KBM-7 (cell line): ENCODE results near the gene WDFY2.
"Not testable (repeated sequence)": the region's sequence is repeated elsewhere in the genome, so short reads cannot be mapped to it uniquely, and the experiment has no call there.

ENCODE experiments used
- DNase-seq: peaks from one replicate; pipeline ENCODE4 v3.0.0-alpha.2; 2015
- in situ Hi-C: fragments of 300-500 bp; cut with MboI; formaldehyde crosslinking; loops from 2 replicates; pipeline ENCODE4 v1.14.3; 2020; ENCODE audit warnings: low sequenced_read_pairs, low pct_unique_long_range_greater_than_20kb, mixed read lengths

The WDFY2 gene

DNA sequence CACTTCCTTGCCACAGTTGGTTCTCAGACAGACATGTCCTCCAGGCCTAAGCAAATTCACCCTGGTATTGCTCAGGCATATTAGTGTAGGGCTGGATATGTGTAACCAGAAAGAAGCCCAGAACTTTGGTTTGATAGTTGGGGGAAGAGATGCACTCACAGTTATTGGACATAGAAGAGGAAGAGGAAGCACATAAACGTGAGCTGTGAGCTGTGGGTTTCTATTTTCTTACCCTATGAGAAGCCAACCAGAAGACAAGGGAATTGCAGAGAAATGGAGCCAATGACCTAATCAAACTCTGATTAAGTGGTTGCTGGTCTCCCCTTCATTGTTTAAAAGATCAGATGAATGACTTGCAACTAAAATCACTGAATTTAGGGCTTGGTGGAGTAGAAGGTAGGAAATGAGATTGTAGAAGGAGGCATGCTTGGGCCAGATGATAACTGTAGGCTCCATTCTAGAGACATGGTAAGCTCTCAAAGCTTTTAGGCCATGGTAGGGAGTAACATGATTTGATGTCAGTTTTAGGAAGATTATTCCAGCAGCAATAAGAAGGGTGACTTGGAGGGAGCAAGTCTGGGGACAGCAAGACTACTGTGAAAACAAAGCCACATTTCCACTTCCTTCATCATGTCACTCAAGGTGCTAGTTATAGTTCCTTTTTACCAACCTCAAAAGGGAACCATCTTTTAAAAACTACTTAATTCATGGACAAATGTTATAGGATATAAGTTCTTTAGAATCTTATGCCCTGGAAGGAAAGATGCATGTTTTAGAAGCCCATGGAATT lies 24.1 kb upstream of the WDFY2 start:
- DNase-seq, result peak; percentile 85

GRCh38 chr13:51562011-51562671 lies 22.1 kb upstream of the WDFY2 start:
- peak; percentile 43 for DNase-seq
- in situ Hi-C loops, result no loop called here

More for the DNA sequence above, 24.1 kb upstream of the WDFY2 start:
- in situ Hi-C loops, result no loop called here

GRCh38 chr13:51564252-51564651 lies 20.0 kb upstream of the WDFY2 start:
- DNase-seq, result no peak
- in situ Hi-C loops, result no loop called here

DNA sequence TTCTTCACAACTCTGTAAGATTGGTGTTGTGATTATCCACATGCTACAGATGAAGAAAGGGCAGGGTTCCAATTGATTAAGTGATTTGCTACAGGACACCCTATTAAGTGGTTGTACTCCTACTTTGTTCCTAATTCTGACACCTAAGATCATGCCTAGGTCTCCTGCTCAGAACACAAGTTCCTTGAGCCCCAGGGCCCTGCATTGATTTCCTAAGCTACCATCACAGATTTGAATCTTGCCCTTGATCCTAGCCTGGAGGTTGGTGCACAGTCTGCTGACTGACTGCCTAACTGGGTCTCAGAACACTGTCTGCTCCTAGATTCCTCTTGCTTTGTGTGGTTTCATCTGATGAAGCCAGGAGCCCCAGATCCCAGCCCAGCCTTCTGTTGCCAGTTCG lies 19.6 kb upstream of the WDFY2 start:
- DNase-seq, result no peak
- in situ Hi-C loops, result no loop called here

GRCh38 chr13:51569001-51569400 lies 15.3 kb upstream of the WDFY2 start:
- DNase-seq, in situ Hi-C loops: not testable (repeated sequence)

GRCh38 chr13:51576754-51577153 lies 7.5 kb upstream of the WDFY2 start:
- in situ Hi-C loops, result no loop called here

DNA sequence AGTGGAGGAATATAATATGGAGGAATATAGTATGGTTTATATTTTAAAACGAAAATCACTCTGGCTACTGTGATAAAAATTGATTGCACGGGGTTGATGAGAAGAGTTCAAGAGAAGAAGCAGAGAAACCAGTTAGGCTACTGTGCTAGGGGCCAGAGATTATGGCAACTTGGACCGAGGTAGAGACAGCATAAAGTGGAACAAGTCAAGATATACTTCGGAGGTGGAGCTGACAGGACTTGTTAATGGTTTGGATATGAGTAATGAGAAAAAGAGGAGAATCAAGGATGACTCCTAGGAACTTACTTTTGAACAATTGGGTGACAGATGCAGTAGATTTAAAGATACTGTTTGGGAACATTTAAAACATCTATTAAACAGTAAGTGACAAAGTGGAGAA lies 6.6 kb upstream of the WDFY2 start:
- in situ Hi-C loops, result no loop called here
- DNase-seq, result no peak

More at GRCh38 chr13:51576754-51577153, 7.5 kb upstream of the WDFY2 start:
- no peak for DNase-seq

DNA sequence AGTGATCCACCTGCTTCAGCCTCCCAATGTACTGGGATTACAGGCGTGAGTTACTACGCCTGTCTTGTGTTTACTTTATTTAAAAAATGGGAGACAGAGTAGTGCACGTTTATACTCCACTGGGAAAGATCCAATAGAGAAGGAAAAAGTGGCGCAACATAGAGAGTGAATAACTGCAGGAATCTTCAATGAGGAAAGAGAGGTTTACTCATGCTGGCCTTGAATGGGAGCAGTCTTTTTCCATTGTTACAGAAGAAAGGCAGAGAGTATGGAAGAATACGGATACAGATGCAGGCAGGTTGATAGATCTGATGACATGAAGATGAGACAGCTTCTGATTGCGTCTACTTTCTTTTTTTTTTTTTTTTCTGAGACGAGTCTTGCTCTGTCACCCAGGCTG lies 4.6 kb upstream of the WDFY2 start:
- no peak for DNase-seq
- in situ Hi-C loops, result no loop called here

- in situ Hi-C loops, result no loop called here
These were observed 3.0 kb upstream of the WDFY2 start for GRCh38 chr13:51581148-51581820.

GRCh38 chr13:51583469-51583874 lies 790 bp upstream of the WDFY2 start:
- DNase-seq, result no peak
- in situ Hi-C loops, result no loop called here

More at GRCh38 chr13:51581148-51581820, 3.0 kb upstream of the WDFY2 start:
- no peak for DNase-seq

GRCh38 chr13:51584731-51585672 lies 740 bp downstream of the WDFY2 start:
- DNase-seq, result peak; percentile 51
- in situ Hi-C loops, result no loop called here

GRCh38 chr13:51585696-51586095 lies 1.4 kb downstream of the WDFY2 start:
- DNase-seq, result peak; percentile 15
- in situ Hi-C loops, result no loop called here

GRCh38 chr13:51587372-51587771 lies 3.1 kb downstream of the WDFY2 start:
- no peak for DNase-seq
- in situ Hi-C loops, result no loop called here

- DNase-seq, result no peak
- in situ Hi-C loops, result no loop called here
These were observed 4.2 kb downstream of the WDFY2 start for GRCh38 chr13:51588406-51588949.

- no peak for DNase-seq
- in situ Hi-C loops, result no loop called here
These were observed 5.5 kb downstream of the WDFY2 start for GRCh38 chr13:51589793-51590192.

- in situ Hi-C loops, result no loop called here
- no peak for DNase-seq
These were observed 6.1 kb downstream of the WDFY2 start for GRCh38 chr13:51590231-51590970.

- in situ Hi-C loops, result no loop called here
These were observed 6.8 kb downstream of the WDFY2 start for GRCh38 chr13:51590971-51591627.

DNA sequence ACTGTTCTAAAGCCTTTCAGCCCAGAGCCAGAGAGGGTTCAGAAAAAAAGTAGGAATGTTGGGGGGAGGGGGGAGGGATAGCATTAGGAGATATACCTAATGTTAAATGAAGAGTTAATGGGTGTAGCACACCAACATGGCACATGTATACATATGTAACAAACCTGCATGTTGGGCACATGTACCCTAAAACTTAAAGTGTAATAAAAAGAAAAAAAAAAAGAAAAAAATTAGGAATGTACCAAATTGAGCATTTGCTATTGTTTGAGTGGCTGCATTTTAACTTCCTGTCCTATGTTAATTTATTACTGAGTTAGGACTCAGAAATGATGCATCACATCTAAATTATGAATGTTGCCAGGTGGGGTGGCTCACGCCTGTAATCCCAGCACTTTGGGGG lies 7.7 kb downstream of the WDFY2 start:
- in situ Hi-C loops, DNase-seq: not testable (repeated sequence)

More at GRCh38 chr13:51590971-51591627, 6.8 kb downstream of the WDFY2 start:
- peak; percentile 60 for DNase-seq
